Fibroblast of lung (primary cell): ENCODE data around the gene CCDC8. TPM values are rescaled to one million over a fixed set of nuclear protein-coding genes. Genes with fewer than 3 reads are reported as not detected.

Experiments
- DNase-seq, 2 donors: peaks; one replicate each; pipeline versions ENCODE4 v3.0.0 to v3.0.0-alpha.2; 2010; ENCODE audit warnings: low read depth in 2 of 2
- H2AFZ ChIP-seq: 2 replicates; pipeline ENCODE4 v1.5.1; 2012; ENCODE audit warnings: low read length, control low read depth, inconsistent platforms
- H3K27ac ChIP-seq: 2 replicates; pipeline ENCODE4 v1.5.1; 2011; ENCODE audit warnings: low read length, control low read depth; ENCODE audit not compliant: insufficient read depth
- H3K27me3 ChIP-seq: 2 replicates; pipeline ENCODE4 v1.5.1; 2011; ENCODE audit warnings: mild to moderate bottlenecking, low read length; ENCODE audit not compliant: control insufficient read depth, insufficient read depth
- H3K36me3 ChIP-seq: 2 replicates; pipeline ENCODE4 v1.5.1; 2011; ENCODE audit warnings: low read length; ENCODE audit not compliant: control insufficient read depth, insufficient read depth
- H3K4me1 ChIP-seq: 2 replicates; pipeline ENCODE4 v1.5.1; 2011; ENCODE audit warnings: low read length; ENCODE audit not compliant: control insufficient read depth, insufficient read depth; ENCODE audit errors: extremely low read depth
- H3K4me2 ChIP-seq: 2 replicates; pipeline ENCODE4 v1.5.1; 2011; ENCODE audit warnings: low read length, control low read depth; ENCODE audit not compliant: insufficient read depth; ENCODE audit errors: extremely low read depth
- H3K4me3 ChIP-seq, 4 experiments: fragments of 200-600 bp in 1 of 4; sonication (generic) in 1 of 4; replicated peaks in 1 of 4; 2 replicates each; pipeline ENCODE4 v1.5.1; 2011 to 2016; ENCODE audit warnings: low read length in 4 of 4, low read depth in 3 of 4, mild to moderate bottlenecking in 3 of 4, control low read depth in 2 of 4, inconsistent platforms in 1 of 4, mixed read lengths in 1 of 4; ENCODE audit not compliant: insufficient read depth in 1 of 4; ENCODE audit errors: control extremely low read depth in 1 of 4
- H3K79me2 ChIP-seq: 2 replicates; pipeline ENCODE4 v1.5.1; 2012; ENCODE audit warnings: mild to moderate bottlenecking, low read length, inconsistent platforms; ENCODE audit not compliant: control insufficient read depth, insufficient read depth
- H3K9ac ChIP-seq: 2 replicates; pipeline ENCODE4 v1.5.1; 2011; ENCODE audit warnings: mild to moderate bottlenecking, low read length, control low read depth; ENCODE audit not compliant: insufficient read depth
- H3K9me3 ChIP-seq: 2 replicates; pipeline ENCODE4 v1.5.1; 2012; ENCODE audit warnings: low read depth, low read length; ENCODE audit not compliant: control insufficient read depth, insufficient read depth
- H4K20me1 ChIP-seq: 2 replicates; pipeline ENCODE4 v1.5.1; 2011; ENCODE audit warnings: low read length; ENCODE audit not compliant: control insufficient read depth, insufficient read depth; ENCODE audit errors: extremely low read depth
- EZH2 ChIP-seq: IDR thresholded peaks from 2 replicates; pipeline ENCODE4 v1.5.1; 2012; ENCODE audit warnings: low read length, control low read depth, mild to moderate bottlenecking; ENCODE audit errors: missing control alignments
- polyA plus RNA-seq, 2 donors: library from polyadenylated mRNA; depleted of rRNA in 1 of 2; stranded (reverse) in 1 of 2; unstranded in 1 of 2; fragments of >200 nt; gene quantifications; 2 replicates each; pipeline ENCODE4 v1.2.1, GENCODE V29; 2011 to 2012; ENCODE audit warnings: missing spikeins in 1 of 2
- total RNA-seq: library from RNA; depleted of rRNA; stranded (reverse); fragments of >200 nt; gene quantifications from 2 replicates; pipeline ENCODE4 v1.2.1, GENCODE V29; 2014
- TF ChIP-seq, protein P1 (sequence below), 2 donors: IDR thresholded peaks in 1 of 2; conservative IDR thresholded peaks in 1 of 2; 1 replicate in 1 of 2; 2 replicates in 1 of 2; pipeline ENCODE4 v1.5.1; 2011 to 2012; ENCODE audit warnings: low read length in 2 of 2, control low read depth in 1 of 2, inconsistent platforms in 1 of 2, low read depth in 1 of 2, mild to moderate bottlenecking in 1 of 2

Gene CCDC8
- total and polyA plus RNA-seq, 2 donors (not counting 1 experiment from before 2014, with no cell fraction given), result 1.9 to 13.4 TPM

DNA sequence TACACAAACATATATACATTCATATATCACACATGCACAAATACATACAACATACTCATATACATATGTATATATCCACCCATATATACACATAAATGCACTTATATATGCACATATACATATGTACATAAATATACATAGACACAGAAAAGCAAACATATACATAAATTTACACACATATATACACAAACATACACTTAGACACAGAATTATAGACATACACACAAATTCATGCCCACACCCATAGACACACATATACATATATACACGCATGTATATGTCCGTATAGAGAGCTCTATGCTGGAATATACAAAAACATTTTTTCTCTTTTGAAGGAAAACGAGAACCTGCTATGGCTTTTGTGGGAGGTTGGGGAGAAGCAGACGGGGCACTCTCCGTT is 37.4 kb upstream of the CCDC8 start:
- no peak overlapping the region for H3K4me2 ChIP-seq
- DNase-seq, result no peak
- H3K4me1 ChIP-seq, result no peaks in the 10 kb centered on the region
- no peak overlapping the region for H3K9ac ChIP-seq
- no peak overlapping the region for H2AFZ ChIP-seq
- no peaks in the 10 kb centered on the region for H4K20me1 ChIP-seq
- TF ChIP-seq, protein P1, sequence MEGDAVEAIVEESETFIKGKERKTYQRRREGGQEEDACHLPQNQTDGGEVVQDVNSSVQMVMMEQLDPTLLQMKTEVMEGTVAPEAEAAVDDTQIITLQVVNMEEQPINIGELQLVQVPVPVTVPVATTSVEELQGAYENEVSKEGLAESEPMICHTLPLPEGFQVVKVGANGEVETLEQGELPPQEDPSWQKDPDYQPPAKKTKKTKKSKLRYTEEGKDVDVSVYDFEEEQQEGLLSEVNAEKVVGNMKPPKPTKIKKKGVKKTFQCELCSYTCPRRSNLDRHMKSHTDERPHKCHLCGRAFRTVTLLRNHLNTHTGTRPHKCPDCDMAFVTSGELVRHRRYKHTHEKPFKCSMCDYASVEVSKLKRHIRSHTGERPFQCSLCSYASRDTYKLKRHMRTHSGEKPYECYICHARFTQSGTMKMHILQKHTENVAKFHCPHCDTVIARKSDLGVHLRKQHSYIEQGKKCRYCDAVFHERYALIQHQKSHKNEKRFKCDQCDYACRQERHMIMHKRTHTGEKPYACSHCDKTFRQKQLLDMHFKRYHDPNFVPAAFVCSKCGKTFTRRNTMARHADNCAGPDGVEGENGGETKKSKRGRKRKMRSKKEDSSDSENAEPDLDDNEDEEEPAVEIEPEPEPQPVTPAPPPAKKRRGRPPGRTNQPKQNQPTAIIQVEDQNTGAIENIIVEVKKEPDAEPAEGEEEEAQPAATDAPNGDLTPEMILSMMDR (conservative IDR thresholded peaks at IDR 0.05 in 1 of 2, IDR thresholded peaks at IDR 0.05 in 1 of 2; ENCODE audit: low read depth in 1 of 2, low read length in 2 of 2), result no peak
- TF ChIP-seq EZH2, result no peak
- H3K79me2 ChIP-seq, result no peaks in the 10 kb centered on the region
- H3K27me3 ChIP-seq, result no peaks in the 10 kb centered on the region
- H3K27ac ChIP-seq, result no peak overlapping the region
- H3K36me3 ChIP-seq, result no peaks in the 10 kb centered on the region
- no peaks in the 10 kb centered on the region for H3K9me3 ChIP-seq
- no peak overlapping the region for H3K4me3 ChIP-seq

DNA sequence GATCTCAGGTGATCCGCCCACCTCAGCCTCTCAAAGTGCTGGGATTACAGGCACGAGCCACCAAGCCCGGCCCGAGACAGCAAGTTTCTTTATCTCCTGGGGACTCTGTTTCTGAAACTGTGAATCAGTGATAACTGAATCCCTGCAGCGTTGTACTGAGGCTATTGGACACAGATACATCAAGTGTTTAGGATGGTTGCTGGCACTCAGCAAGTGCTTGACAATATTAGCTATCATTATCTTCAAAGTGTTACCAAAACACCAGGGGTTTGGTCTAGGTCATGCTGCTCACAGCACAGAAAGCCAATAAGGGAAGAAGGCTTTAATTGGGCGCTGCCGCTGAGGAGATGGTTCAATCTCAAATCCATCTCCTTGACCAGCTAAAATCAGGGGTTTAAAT is 35.9 kb upstream of the CCDC8 start:
- Histone ChIP-seq H3K4me1 (no peaks in the 10 kb centered on the region), H4K20me1 (no peaks in the 10 kb centered on the region), H3K4me3 (no peak overlapping the region), H3K27me3 (no peaks in the 10 kb centered on the region), H2AFZ (no peak overlapping the region), H3K9me3 (no peaks in the 10 kb centered on the region), H3K9ac (no peak overlapping the region), H3K36me3 (no peaks in the 10 kb centered on the region), H3K4me2 (no peak overlapping the region), H3K79me2 (no peaks in the 10 kb centered on the region), H3K27ac (no peak overlapping the region)
- no peak for DNase-seq
- TF ChIP-seq, protein P1 (conservative IDR thresholded peaks at IDR 0.05 in 1 of 2, IDR thresholded peaks at IDR 0.05 in 1 of 2; ENCODE audit: low read depth in 1 of 2, low read length in 2 of 2), result no peak
- TF ChIP-seq EZH2, result no peak

DNA sequence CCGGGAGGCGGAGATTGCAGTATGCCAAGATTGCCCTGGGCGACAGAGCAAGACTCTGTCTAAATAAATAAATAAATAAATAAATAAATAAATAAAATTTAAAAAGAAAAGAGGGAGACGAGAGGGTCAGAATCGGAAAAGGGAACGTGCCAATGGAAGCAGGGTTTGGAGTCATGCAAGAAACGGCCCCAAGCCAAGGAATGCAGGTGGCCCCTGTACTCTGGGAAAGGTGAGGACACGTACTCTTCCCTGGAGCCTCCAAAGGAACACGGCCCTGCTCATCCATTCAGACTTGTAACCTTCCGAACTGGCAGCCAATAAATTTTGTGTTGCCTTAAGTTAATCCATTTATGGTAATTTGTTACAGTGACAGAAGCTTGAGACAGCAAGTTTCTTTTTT is 35.2 kb upstream of the CCDC8 start:
- no peaks in the 10 kb centered on the region for H3K27me3 ChIP-seq
- H3K4me1 ChIP-seq, result no peaks in the 10 kb centered on the region
- no peak overlapping the region for H3K4me3 ChIP-seq
- DNase-seq, result no peak
- no peak overlapping the region for H3K9ac ChIP-seq
- H3K4me2 ChIP-seq, result no peak overlapping the region
- H3K9me3 ChIP-seq, result no peaks in the 10 kb centered on the region
- H3K27ac ChIP-seq, result no peak overlapping the region
- no peaks in the 10 kb centered on the region for H3K36me3 ChIP-seq
- no peak overlapping the region for H2AFZ ChIP-seq
- TF ChIP-seq EZH2, result no peak
- TF ChIP-seq, protein P1 (conservative IDR thresholded peaks at IDR 0.05 in 1 of 2, IDR thresholded peaks at IDR 0.05 in 1 of 2; ENCODE audit: low read depth in 1 of 2, low read length in 2 of 2), result no peak
- no peaks in the 10 kb centered on the region for H3K79me2 ChIP-seq
- no peaks in the 10 kb centered on the region for H4K20me1 ChIP-seq
